Muscle of back (tissue), 11 donors: ENCODE results near the gene NPEPL1. TPM values are rescaled to one million over a fixed set of nuclear protein-coding genes. Genes with fewer than 3 reads are reported as not detected.

Source experiments
- DNase-seq, 3 donors: peaks; one replicate each; pipeline versions ENCODE4 v3.0.0 to v3.0.0-alpha.2; 2013
- polyA plus RNA-seq, 10 donors: library from polyadenylated mRNA; unstranded; fragments of 120-200 nt; gene quantifications; one replicate each; pipeline ENCODE4 v1.2.1, GENCODE V29; 2013; ENCODE audit not compliant: insufficient read length in 10 of 10

The NPEPL1 gene
- polyA plus RNA-seq, 10 donors: 26.4 to 59.7 (median 38.4) TPM

DNA sequence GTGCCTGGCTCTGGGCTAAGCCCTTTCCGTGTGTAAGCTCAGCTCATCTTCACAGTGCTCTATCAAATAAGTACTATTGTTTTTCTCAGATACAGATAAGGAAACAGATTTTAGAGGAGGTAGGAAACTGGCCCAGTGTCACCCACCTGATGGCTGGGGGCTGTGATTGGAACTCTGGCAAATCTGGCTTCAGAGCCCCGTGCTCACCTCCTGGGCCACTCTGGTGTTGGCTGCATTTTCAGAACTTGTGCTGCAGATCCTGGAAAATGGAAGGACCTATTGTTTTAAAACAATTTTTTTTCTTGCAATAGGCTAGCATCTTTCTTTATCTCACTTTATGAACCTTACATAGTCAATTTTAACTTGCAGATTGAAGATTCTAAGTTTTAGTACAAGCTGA, 35.8 kb upstream of the NPEPL1 start:
- peak in 1 of 3 donors; percentile 74 for DNase-seq

DNA sequence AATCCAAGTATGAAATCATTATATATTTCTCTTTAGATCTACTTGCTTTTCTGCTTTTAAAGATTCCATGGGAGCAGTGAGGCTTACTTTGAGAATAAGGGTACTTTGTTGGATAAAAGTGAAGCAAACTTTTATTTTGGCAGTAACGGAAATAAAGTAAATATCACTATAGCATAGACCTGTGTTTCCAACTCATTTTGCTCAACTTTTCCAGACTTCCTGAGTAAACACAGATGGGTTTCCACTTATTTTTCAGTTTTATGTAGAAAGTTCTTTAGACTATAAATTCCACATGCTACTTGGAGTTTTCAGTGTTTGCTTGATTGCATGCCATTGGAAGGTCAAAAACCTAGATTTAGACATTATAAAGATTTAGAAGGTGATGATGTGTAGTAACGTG, 35.3 kb upstream of the NPEPL1 start:
- peak in 1 of 3 donors; percentile 83 for DNase-seq

DNA sequence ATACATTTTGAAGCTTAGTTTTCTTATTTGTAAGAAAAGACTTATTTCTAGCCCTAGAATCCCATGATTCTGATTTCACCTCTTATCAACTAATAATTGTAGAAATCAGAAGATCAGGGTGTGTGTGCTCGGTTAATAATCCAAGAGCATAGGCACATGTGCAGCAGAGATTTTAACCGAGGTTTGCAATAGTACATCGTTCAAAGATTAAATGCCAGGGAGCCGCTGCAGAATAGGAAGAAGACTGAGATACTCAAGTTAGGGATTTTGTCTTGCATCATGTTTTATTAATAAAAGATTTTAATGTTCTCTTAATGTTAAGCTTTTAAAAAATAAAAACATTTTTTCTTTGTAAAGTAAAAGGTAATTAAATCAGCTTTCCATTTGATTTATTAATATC, 34.6 kb upstream of the NPEPL1 start:
- DNase-seq: peak in 1 of 3 donors; percentile 55

DNA sequence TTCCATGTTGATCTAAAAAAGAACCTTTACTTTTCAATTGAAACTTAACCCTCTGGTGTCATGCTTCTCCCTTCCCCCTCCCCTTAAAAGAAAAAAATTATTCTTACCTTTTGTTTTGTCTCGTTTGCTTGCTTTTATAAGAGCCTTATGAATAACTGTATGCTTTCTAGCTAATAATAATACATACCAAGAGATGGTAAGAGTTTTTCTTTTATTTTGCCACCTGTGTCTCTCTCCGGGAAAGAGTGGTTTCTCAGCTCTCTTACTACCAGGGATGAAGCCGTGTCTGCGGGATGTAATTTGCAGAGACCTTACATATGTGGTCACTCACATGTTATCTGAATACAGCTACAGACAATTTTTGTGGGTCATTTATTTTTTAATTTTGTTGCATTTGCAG, 33.8 kb upstream of the NPEPL1 start:
- peak in 1 of 3 donors; percentile 62 for DNase-seq

DNA sequence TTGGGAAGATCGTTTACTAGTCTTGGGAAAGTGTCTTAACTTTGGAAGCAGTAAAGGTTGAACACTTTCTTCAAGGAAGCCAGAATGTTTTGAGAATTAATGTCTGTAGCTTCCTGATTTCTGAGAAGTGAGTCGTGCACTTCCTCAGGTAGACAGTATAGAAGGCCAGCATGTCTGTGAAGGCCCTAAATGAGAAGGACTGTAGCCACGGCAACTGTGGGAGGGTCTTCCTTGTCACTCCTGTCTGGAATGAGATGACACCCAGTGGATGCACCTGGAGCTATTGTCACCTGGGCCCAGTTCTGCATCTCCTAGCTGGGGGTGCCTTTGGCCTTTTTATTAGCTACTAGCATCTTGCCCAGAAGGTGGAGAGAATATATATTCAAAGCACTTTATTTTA, 32.8 kb upstream of the NPEPL1 start:
- peak in 1 of 3 donors; percentile 41 for DNase-seq

DNA sequence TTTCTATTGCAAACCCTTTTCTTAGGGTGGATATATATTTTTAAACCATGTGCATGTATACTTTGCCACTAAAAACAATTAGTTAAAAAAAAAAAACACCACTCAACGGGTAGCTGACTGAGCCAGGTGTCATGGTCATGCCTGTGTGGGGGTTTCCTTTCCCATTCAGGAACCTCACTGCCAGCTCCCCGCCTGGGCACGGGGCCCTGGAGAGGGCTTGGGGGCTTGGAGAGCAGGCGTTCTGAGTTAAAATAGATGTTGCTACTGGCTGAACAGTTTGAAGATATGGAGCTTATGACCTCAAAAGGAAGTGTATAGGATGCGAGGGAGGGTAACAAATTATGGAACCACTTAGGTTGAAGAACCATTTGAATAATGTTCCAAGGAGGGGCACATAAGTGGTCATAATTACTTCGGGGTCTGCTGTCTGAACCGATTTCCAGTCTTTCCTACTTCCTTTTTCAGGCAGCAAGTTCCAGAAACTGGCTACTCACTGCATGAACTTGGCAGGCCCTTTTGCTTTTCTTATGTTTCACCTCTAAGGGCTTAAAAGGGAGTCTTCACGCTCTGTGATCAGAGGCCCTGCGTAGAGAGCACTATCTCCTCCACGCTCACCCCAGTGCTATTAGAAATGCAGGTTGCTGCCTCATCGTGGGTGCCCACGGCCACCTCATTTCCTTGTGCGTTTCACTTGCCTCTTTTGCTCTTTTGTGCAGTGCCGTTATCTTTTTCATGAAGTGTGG, 31.6 kb upstream of the NPEPL1 start:
- peak in 1 of 3 donors; percentile 72 for DNase-seq

DNA sequence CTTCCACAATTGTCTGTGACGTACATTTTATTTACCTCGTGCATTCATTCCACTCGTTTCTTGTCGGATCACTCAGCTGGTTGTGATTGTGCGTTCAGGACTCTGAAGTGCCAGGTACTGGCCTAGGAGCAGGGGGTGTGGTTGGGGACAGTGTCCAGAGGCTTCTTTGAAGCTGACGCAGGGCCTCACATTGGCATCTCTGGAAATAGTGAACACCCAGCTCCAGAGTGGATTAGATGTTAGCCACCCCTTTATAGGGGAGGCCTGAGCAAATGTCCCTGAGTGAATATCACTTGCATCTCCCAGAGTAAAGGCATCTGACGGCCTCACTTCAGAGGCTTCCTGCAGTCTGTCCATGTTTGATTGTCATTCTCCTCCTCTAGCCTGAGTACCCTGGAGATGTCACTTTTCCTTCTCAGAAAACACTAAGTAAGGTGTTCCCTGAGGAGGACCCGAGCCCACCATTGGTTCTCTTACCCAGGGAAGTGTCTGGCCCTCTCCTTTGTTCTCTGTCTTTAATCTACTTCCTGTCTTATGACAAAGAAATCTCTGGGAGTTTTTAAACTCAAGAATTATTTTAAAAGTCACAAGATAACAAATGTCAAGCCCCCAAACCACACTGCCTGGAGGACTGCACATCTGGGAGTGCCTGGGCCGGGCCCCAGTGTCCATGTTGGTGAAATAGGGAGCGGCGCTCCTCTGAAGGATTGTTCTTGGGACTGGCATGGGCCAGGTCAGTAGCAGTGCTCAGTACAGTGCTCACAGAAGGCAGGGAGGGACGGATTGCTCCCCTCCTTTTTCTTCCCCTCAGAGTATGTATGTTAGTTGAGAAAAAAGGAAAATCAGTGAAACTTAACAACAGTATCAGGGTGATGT, 30.8 kb upstream of the NPEPL1 start:
- no peak for DNase-seq

DNA sequence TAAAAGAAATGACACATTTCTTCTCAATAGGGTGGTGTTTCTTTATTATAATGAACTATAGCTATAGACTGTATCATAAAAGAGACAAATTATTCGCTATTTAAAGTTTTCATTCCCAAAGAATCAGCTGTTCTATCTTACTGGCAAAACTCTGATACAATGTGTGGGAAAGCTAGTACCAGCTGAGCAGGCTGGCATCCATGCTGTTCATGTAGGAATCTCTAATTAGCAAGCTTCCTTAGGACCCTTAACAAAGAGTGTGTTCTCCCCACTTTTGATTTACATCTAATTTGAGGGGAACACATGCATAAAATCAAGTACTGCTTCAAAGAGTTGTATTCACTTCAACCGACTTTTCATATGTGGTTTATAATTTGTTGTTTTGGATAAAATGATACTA, 28.3 kb upstream of the NPEPL1 start:
- no peak for DNase-seq

DNA sequence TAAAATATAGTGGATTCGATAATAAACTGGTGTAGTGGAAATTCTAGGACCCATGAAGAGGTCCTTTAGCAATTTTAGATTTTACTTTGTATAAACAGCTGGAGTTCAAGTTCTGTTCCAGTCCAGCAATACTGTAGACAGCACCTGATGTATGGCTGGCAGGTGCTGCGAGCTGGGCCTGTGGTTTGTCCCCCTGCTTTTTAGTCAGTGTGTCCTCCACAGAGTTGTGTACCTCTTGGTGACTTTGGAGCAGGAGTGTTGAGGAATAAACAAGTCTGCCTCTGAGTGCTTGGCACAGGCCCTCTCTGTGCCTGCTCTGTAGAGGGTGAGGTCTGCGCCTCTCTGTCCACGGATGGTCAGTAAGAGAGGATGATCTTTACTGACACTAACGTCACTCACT, 27.7 kb upstream of the NPEPL1 start:
- no peak for DNase-seq

DNA sequence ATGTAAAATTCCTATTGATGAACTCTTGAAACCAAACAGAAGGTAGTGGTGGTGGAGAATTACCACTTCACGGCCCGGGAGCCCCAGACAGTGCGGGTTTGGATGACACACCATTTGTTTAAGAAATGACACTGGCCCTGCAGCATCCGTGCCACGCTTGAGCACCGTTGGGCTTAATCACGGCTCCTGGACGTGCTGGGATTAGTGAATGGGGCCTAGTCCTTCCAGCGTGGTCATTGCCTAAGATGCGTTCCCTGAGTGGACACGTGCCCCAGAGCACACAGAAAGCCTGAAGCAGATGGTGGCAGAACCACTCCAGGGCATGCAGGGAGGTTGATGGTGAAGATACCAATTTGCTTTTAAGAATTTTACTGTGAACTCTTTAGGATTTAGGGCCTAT, 27.0 kb upstream of the NPEPL1 start:
- DNase-seq: no peak

DNA sequence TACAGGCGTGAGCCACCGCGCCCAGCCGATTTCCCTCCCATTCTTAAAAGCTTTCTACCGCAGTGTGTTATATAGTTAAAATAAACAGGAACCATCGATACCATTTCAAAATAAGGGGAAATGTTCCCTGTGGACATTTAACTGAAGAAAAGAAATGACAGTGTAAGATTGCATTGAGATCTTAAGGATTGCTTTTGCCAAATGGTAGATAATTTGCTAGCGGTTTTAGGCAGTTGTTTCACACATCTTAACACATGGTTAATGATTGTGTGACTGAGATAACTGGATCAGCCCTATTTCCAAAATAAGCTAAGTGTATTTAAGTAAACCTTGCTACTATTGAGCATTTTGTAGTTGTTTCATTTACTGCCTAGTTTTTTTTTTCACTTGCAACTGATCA, 25.9 kb upstream of the NPEPL1 start:
- no peak for DNase-seq

DNA sequence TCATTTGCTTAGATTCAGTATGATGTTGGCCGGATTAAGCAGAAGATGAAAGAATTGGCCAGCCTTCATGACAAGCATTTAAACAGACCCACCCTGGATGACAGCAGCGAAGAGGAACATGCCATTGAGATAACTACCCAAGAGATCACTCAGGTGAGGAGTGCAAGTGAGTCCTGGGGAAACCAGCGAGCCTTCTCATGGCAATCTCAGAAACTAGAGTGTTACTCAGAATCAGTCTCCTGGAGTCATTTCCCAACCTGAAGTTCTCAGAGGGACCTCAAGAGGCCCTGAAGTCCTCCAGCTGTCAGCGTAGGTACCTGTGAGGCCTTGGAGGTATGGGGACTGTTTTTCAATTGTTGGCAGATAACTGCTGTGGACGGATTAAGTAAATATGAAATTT, 24.6 kb upstream of the NPEPL1 start:
- DNase-seq: no peak

DNA sequence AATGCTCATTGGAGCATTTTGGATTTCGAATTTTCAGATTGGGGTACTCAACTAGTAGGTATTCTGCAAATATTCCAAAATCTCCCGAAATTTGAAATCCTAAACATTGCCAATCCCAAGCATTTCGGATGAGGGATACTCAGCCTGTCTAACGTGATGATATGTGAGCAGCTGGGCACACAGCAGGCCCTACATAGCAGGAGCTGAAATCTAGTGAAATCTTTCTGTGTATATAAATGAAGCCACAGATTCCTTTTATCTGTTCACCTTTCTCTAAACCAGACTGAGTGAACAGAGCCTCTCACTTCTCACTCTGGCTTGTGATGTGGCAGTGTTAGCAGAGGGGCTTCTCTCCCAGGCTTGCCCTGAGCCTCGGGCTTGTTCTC, 23.7 kb upstream of the NPEPL1 start:
- no peak for DNase-seq

DNA sequence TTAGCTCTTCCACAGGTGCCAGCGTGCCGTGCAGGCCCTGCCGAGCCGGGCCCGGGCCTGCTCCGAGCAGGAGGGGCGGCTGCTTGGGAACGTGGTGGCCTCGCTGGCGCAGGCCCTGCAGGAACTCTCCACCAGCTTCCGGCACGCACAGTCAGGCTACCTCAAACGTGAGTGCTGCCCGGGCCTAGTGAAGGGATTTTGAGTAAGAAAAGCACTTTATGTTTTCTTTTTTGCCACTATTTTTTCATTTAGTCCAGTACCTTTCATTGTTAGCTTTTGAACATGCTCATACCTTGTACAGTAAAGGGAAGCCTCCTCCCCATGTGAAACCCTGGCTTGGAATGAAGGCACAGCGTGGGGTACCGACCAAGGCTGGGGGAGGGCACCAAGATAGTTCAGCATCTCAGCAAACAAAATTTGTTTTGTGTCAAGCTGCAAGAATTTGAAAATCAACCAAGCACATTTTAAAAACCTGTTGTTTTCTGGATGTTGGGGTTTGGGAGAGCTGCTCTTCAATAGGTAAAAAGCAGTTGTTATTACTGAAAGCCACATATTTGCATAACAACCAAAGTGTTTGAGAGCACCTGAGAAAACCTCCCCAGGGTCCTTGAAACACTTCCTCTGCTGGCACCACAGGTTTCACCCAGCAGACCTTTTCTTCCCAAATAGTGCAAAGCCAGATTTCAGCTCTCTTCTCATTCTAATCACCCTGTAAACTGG, 23.2 kb upstream of the NPEPL1 start:
- no peak for DNase-seq

DNA sequence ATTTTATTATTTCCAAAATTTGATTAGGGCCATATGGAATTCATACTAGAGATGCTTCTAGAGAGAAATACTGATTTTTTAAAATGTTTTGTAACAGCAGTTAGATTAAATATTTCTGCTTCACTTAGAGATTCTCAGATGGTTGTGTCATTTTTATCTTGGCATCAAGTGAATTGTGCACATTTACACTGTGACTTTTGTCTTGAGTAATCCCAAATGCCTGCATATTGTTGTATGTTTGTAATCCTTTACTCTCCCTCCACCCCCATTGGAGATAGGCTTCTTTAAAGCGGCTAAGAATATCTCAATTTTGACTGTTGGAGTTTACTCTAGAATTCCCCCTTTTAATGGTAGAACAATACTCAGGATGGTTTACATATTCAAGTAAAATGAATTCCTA, 22.5 kb upstream of the NPEPL1 start:
- no peak for DNase-seq

DNA sequence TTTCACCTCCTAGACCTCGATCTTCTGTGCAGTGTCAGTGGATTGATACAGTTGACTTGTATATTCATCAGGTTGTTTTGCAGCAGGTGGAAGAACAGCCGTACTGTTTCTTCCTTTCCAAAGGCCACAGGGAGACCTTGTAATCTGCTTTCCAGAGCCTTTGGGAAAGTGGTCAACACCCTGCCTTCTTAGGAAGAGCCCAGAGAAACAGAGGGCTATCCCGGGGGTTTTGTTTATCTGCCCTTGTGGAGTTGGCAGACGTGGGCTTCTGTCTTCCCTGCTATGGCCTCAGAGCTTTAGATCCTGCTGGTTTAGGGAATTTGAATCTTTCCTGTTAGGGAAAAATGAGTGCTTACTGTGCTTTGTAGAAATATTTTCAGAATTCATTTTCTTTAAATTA, 21.9 kb upstream of the NPEPL1 start:
- DNase-seq: no peak

DNA sequence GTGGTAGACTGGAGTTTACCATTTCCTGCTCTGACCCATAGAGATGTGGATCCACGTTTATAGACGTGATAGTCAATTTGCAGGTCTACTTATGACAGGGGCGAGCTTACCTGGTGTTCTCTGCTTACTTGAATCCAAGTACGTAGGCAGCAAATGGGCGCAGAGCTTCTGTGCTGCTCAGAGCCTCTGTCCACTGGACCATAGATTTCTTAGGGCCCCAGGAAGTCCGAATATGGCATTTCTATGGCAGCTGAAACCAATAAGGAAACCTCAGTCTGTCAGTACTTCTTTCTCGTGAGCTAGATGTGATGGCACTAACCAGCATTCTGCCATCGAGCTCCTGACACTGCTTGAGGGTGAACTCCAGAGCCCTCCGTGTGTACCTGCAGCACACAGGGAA, 19.5 kb upstream of the NPEPL1 start:
- no peak for DNase-seq

DNA sequence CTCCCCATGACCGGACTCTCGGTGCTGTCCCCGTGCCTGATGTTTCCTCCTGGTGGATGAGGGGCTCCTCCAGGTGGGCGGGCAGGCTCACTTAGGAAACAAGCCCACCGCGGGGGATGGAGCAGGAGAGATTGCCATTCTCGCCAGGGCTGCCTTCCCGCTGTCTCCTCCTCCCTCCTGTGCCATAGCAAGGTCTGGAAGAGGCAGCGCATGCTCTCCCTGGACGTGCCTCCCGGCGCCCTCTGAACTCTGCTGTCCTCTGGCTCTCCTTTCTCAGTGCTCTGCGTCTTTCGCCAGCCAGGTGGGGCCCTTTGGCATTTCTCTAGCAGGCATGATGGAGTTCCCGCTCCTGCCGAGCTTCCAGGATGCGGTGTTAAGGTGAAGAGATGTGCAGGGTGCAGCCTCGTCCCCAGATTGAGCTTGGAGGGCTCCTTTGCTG, 17.4 kb upstream of the NPEPL1 start:
- no peak for DNase-seq

DNA sequence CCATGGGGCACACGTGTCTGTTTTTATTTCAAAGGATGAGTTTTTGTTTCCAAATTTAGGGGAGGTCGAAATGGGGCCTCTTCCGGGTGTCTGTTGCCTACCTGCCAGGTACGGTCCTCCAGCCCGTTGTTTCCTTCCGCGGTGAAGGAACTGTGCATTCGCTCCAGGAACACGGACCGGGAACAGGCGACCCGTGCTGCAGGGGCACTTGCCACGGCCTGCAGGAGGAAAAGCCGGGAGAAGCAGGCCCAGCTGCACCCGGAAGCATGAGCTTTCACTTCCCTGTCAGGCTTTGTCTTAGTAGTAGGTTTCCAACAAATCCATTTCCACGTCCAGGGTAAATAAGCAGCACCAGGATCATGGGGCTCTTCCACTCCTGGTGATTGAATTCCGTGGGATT, 17.0 kb upstream of the NPEPL1 start:
- no peak for DNase-seq

DNA sequence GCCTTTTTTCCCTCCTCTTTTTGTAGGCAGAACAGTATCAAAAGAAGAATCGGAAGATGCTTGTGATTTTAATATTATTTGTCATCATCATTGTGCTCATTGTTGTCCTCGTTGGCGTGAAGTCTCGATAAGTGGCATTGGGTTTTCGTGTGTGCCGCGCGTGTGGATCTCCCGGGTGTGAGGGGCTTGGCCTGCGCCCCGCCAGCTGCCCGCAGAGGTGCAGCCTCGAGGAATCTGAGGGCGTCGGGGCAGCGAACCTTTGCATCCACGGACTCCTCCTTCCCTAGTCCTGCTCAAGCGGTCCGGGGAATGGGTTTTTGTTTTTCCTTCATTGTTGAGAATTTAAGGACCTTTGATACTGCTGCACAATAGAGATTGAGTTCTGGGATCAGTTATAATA, 16.4 kb upstream of the NPEPL1 start:
- no peak for DNase-seq

DNA sequence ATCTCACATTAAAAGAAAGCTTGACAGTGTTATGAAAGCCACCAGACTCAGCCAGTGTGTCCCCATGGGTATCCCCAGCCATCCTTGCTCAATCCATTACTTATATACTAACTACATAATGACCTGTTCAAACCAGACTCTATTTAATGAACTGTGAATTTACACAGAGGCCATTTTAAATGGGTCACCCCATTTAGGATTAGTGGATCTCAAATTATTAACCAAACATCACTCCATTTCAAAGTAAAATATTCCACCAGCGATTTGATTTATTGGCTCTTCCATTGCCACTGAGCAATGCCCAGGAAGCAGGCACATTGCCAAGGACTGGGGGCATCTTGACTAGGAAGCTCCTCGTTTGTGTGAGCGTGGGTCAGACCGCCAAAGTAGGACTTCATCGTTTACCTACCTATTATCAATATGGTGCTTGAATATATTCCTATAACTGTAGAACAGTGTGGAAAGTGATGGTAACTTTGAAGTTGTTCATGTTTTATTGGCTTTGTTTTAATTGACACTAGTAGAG, 15.5 kb upstream of the NPEPL1 start:
- no peak for DNase-seq

DNA sequence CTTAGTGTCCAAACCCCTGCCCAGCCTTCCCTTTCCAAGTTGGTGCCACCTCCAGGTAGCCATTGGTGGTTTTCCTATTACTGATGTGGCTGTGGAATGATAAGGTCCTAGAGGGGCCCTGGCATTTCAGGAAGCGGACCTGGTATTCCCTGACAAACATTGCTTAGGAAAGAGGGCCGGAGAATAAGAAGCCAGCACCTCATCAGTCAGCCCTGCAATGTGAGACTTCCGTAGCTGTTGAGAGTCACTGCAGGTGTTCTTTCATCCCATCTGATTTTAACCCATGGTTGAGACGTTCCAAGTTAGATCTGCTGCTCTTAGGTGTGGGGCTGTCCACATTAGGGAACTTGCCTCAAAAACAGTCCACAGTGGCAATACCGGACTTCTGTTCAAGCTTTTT, 14.8 kb upstream of the NPEPL1 start:
- no peak for DNase-seq
